Vagina (tissue), 2 donors: ENCODE measurements around the gene CNTF.

Experiments
- CTCF ChIP-seq, 3 experiments: fragments of 450-650 bp in 2 of 3; fragments of 200-600 bp in 1 of 3; sonication (generic) in 1 of 3; IDR thresholded peaks; one replicate each; pipeline ENCODE4 v1.5.1; 2017 to 2019; ENCODE audit warnings: antibody characterized with exemption in 3 of 3, mild to moderate bottlenecking in 2 of 3, moderate library complexity in 2 of 3
- POLR2A ChIP-seq, 2 donors: fragments of 450-650 bp; IDR thresholded peaks; one replicate each; pipeline ENCODE4 v1.6.1; 2017; ENCODE audit warnings: antibody characterized with exemption in 2 of 2, mild to moderate bottlenecking in 2 of 2, moderate library complexity in 2 of 2
- POLR2AphosphoS5 ChIP-seq, 2 donors: sonication (generic); formaldehyde crosslinking; IDR thresholded peaks; one replicate each; pipeline ENCODE4 v1.9.0; 2017; ENCODE audit warnings: antibody characterized with exemption in 2 of 2, mild to moderate bottlenecking in 2 of 2, low read depth in 1 of 2; ENCODE audit not compliant: insufficient read depth in 1 of 2

- TF ChIP-seq POLR2A (IDR thresholded peaks at IDR 0.05) (no peak), CTCF (IDR thresholded peaks at IDR 0.05) (no peak), POLR2AphosphoS5 (IDR thresholded peaks at IDR 0.05; ENCODE audit: insufficient read depth in 1 of 2, low read depth in 1 of 2) (no peak)
These were observed 17.2 kb downstream of the CNTF start for GRCh38 chr11:58639669-58640068.
